Stimulated activated CD8-positive, alpha-beta memory T cell treated with anti-CD3 and anti-CD28 coated beads, Interleukin-4, amount 100 ng/mL, for 48 hours (primary cell): ENCODE data around the gene DOCK2.
A peak's percentile ranks its signal among the peaks of the same experiment; 100 is the strongest.
"Not testable (repeated sequence)": the region's sequence is repeated elsewhere in the genome, so short reads cannot be mapped to it uniquely, and the experiment has no call there.

Experiments
- DNase-seq: peaks from one replicate; pipeline ENCODE4 v3.0.0-alpha.2; 2020

DOCK2 gene

GRCh38 chr5:170076211-170076610 lies 439.1 kb downstream of the DOCK2 start:
- DNase-seq: no peak

DNA sequence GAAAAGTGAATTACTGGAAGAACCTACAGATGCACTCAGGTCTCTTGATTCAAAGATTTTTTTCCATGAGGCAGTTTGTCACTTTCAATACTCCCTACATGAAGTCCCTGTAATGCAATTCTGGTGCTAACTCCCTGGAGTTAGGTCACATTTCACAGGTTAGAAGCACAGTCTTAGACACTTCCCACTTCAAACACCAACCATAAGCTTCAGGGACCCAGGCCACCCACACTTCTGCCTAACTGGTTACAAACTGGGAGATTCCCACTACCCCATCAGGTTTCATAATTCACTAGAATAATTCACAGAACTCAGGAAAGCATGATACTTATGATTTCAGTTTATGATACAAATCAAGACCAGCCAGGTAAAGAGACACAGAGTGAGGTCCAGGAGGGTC lies 439.7 kb downstream of the DOCK2 start:
- DNase-seq: no peak

- no peak for DNase-seq
These were observed 440.5 kb downstream of the DOCK2 start for GRCh38 chr5:170077526-170077925.

- no peak for DNase-seq
These were observed 441.4 kb downstream of the DOCK2 start for GRCh38 chr5:170078458-170078857.

GRCh38 chr5:170078931-170079330 lies 441.9 kb downstream of the DOCK2 start:
- DNase-seq: no peak

- DNase-seq: no peak
These were observed 443.1 kb downstream of the DOCK2 start for GRCh38 chr5:170080217-170080616.

GRCh38 chr5:170080786-170081445 lies 443.8 kb downstream of the DOCK2 start:
- no peak for DNase-seq

- no peak for DNase-seq
These were observed 444.5 kb downstream of the DOCK2 start for GRCh38 chr5:170081616-170082015.

- DNase-seq: no peak
These were observed 445.6 kb downstream of the DOCK2 start for GRCh38 chr5:170082701-170083100.

- DNase-seq: no peak
These were observed 450.2 kb downstream of the DOCK2 start for GRCh38 chr5:170087168-170087817.

- DNase-seq: no peak
These were observed 455.5 kb downstream of the DOCK2 start for GRCh38 chr5:170092455-170093101.

DNA sequence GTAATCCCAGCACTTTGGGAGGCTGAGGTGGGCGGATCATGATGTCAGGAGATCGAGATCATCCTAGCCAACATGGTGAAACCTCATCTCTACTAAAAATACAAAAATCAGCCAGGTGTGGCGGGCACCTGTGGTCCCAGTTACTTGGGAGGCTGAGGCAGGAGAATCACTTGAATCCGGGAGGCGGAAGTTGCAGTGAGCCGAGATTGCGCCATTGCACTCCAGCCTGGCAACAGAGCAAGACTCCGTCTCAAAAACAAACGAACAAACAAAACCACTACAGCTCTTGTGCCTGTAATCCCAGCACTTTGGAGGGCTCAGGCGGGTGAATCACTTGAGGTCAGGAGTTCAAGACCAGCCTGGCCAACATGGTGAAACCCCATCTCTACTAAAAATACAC lies 457.3 kb downstream of the DOCK2 start:
- not testable (repeated sequence) for DNase-seq

DNA sequence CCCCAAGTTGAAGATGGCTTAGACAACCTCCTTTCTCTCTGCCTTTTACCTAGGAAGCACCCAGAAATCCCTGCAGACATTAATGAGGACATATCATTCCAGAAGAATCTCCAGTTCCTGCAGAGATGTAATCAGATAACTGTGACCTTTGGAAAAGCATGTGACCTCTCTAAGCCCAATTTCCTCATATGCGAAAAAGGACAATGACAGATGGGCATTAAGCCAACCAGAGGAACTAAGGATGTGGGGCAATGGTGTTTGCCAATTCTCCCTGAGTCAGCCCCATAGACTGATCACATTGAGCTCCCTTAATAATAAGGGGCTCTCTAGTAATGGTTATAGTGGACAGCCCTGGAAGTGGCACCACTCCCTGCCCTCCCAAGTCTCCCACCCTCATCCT lies 458.6 kb downstream of the DOCK2 start:
- no peak for DNase-seq

DNA sequence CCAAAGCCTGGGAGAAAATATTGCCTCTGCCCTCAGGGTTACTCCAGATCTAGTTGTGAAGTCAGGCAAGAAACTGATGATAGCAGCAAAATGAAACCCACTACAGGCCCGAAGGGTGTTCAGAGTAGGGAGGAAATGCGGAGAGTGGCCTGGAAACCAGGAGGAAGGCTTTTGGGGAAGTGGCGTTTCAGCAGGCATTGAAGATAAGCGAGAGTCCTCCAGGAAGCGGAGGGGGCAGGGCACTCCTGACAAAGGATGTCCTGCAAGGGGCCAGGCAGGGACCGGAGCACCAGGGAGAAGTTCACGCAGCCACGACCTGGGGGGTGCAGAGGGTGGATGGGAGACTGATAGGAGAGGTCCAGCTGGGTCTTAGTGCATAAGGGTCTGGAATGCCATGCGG lies 460.9 kb downstream of the DOCK2 start:
- no peak for DNase-seq

GRCh38 chr5:170100066-170100943 lies 463.2 kb downstream of the DOCK2 start:
- DNase-seq: peak; percentile 84

- no peak for DNase-seq
These were observed 466.4 kb downstream of the DOCK2 start for GRCh38 chr5:170103447-170103846.

- DNase-seq: no peak
These were observed 467.2 kb downstream of the DOCK2 start for GRCh38 chr5:170104299-170104698.

DNA sequence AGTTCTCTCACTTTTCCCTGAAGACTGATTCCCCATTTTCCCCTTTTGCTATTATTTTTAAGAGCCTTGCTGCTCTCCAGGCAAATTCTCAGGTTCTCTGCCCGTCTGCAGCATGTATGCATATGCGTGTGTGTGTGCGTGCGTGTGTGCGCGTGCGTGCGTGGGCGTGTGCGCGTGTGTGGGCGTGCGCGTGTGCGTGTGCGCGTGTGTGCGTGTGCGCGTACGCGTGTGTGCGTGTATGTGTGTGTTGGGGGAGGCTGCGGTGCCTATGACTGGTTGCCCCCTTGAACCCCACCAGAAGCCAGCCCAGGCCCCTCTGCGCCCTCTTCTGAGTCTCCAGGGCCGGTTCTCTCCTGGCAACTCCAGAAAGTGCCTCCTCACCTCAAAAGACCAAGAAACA lies 467.6 kb downstream of the DOCK2 start:
- no peak for DNase-seq

- DNase-seq: peak; percentile 23
These were observed 468.9 kb downstream of the DOCK2 start, which contains the start of gene FOXI1 for GRCh38 chr5:170105642-170106611. FOXI1 (plus strand) TSS chr5:170105897; CDS start chr5:170105958, 61 bp downstream.

DNA sequence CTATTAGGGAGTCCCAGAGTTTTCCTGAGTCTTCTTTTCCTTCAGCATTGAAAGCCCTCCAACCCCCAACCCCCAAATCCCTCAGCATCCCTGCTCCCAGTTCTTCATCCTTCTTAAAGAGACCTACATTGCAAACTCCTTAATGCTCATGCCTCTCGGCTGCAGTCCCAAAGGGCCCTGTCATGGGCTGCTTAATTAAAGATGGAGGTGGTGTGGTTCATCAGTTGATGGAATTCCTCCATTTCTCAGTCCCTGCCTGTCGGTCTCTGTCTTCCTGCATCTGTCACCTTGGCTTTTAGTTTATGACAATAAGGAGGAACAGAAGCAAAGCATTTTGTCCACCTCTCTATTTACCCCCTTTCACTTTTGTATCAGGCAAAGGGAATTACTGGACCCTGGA lies 470.6 kb downstream of the DOCK2 start:
- DNase-seq: peak; percentile 10

DNA sequence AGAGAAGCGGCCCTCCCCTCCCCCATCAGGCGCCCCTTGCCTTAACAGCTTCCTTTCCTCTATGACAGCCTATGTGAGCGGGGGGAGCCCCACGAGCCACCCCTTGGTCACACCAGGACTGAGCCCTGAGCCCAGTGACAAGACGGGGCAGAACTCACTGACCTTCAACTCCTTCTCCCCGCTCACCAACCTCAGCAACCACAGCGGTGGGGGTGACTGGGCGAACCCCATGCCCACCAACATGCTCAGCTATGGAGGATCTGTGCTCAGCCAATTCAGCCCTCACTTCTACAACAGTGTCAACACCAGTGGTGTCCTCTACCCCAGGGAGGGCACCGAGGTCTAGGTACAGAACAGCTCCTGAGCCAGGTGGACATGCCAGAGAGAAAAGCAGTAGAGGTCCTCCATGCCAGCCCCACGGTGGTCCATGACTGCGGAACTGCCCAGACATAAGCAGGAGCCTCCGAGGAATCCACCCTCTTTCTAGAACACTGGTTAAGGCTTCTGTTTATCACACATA lies 471.3 kb downstream of the DOCK2 start:
- peak; percentile 12 for DNase-seq
